Stimulated activated CD4-positive, alpha-beta T cell treated with anti-CD3 and anti-CD28 coated beads, Interleukin-12 subunit alpha, Interleukin-12 subunit beta, amount 100 ng/mL, for 48 hours (primary cell): Measurements from ENCODE around the gene SOCS4.
A peak's percentile ranks its signal among the peaks of the same experiment; 100 is the strongest.

Source experiments
- DNase-seq, 3 donors: peaks; one replicate each; pipeline ENCODE4 v3.0.0-alpha.2; 2020; ENCODE audit warnings: low read depth in 2 of 3, low spot score in 1 of 3

Gene SOCS4

GRCh38 chr14:55085060-55085660, 58.1 kb downstream of the SOCS4 start:
- no peak for DNase-seq

- no peak for DNase-seq
Measured at GRCh38 chr14:55086938-55087337, 59.9 kb downstream of the SOCS4 start.

- no peak for DNase-seq
Measured at GRCh38 chr14:55088356-55088755, 61.3 kb downstream of the SOCS4 start.

- DNase-seq, result no peak
Measured at GRCh38 chr14:55092341-55092740, 65.3 kb downstream of the SOCS4 start.

GRCh38 chr14:55094292-55095157, 67.5 kb downstream of the SOCS4 start:
- DNase-seq, result no peak

GRCh38 chr14:55097881-55098560, 71.0 kb downstream of the SOCS4 start:
- peak; percentile 33 to 54 (median 38) for DNase-seq

GRCh38 chr14:55098561-55098898, 71.5 kb downstream of the SOCS4 start:
- DNase-seq, result no peak
